Measurements from ENCODE around the gene PAM.

DNA sequence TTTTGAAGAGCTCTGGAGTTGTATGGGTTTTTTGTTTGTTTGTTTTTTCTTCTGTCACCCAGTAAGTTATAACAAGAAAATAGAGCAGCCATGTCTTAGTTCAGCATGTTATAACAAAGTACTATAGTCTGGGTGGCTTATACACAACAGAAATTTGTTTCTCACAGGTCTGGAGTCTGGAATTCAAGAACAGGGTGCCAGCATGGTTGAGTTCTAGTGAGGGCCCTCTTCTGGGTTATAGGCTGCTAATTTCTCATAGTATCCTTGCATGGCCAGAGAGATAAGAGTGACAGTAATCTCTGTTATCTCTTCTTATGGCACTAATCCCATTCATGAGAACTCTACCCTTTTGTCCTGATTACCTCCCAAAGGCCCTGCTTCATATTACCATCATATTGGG lies 250.2 kb downstream of the PAM start:
- TF ChIP-seq POLR2AphosphoS5 (IDR thresholded peaks at IDR 0.05; ENCODE audit: low read depth, low read length) (no peak), POLR2A (IDR thresholded peaks at IDR 0.05; ENCODE audit: low read depth, low read length) (no peak)

Measured in GM12892 (cell line).